Nephron (organoid): ENCODE results near the gene GATA6.
"Not testable (repeated sequence)": the region's sequence is repeated elsewhere in the genome, so short reads cannot be mapped to it uniquely, and the experiment has no call there.

ENCODE experiments used
- H3K27ac Mint-ChIP-seq, 3 experiments: 2 replicates each; pipeline ENCODE4 v1.8.0; 2020; ENCODE audit warnings: mixed read lengths in 3 of 3, mild to moderate bottlenecking in 2 of 3, moderate library complexity in 1 of 3
- H3K27me3 Mint-ChIP-seq: 2 replicates; pipeline ENCODE4 v1.8.0; 2021; ENCODE audit warnings: low read depth, mild to moderate bottlenecking, moderate library complexity, mixed read lengths
- H3K36me3 Mint-ChIP-seq: 2 replicates; pipeline ENCODE4 v1.8.0; 2020; ENCODE audit warnings: low read depth, mixed read lengths
- H3K4me1 Mint-ChIP-seq: 2 replicates; pipeline ENCODE4 v1.8.0; 2020; ENCODE audit warnings: mixed read lengths
- H3K4me3 Mint-ChIP-seq, 3 experiments: 2 replicates each; pipeline ENCODE4 v1.8.0; 2020; ENCODE audit warnings: mild to moderate bottlenecking in 3 of 3, mixed read lengths in 3 of 3, moderate library complexity in 2 of 3
- H3K9me3 Mint-ChIP-seq: 2 replicates; pipeline ENCODE4 v1.8.0; 2020; ENCODE audit warnings: mixed read lengths
- TF ChIP-seq, protein P1 (sequence below), 3 experiments: fragments of 200-600 bp; sonication (generic); IDR thresholded peaks; one replicate each; pipeline ENCODE4 v1.5.0; 2021; ENCODE audit warnings: antibody characterized with exemption in 3 of 3; ENCODE audit not compliant: unreplicated experiment in 3 of 3

The GATA6 gene

DNA sequence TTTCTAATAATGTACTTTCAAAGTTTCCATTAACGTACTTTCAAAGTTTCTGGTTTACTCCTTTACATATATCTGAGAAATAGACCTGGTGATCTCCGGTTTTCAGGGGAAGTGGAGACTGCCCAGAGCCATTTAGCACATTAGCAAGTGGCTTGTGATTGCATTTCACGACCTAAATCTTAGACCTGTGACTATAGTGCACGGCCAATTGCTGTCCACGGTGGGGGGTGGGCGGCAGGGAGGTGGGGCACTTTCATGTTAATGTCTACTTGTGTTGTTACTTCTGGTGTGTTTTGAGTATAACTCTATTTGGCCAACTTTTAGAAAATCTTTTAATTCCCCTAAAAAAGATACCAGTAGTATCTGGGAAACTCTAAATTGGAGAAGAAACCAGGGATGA lies 11.3 kb downstream of the GATA6 start:
- H3K36me3 Mint-ChIP-seq, result peaks cover 38% of the 10 kb centered on the region
- TF ChIP-seq, protein P1, sequence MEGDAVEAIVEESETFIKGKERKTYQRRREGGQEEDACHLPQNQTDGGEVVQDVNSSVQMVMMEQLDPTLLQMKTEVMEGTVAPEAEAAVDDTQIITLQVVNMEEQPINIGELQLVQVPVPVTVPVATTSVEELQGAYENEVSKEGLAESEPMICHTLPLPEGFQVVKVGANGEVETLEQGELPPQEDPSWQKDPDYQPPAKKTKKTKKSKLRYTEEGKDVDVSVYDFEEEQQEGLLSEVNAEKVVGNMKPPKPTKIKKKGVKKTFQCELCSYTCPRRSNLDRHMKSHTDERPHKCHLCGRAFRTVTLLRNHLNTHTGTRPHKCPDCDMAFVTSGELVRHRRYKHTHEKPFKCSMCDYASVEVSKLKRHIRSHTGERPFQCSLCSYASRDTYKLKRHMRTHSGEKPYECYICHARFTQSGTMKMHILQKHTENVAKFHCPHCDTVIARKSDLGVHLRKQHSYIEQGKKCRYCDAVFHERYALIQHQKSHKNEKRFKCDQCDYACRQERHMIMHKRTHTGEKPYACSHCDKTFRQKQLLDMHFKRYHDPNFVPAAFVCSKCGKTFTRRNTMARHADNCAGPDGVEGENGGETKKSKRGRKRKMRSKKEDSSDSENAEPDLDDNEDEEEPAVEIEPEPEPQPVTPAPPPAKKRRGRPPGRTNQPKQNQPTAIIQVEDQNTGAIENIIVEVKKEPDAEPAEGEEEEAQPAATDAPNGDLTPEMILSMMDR (IDR thresholded peaks at IDR 0.05; ENCODE audit: unreplicated experiment in 3 of 3), result no peak
- peaks cover 29% of the 10 kb centered on the region for H3K4me1 Mint-ChIP-seq
- peak overlapping the region in 1 of 3 experiments; percentile 28 for H3K27ac Mint-ChIP-seq
- peaks cover 77% of the 10 kb centered on the region for H3K27me3 Mint-ChIP-seq
- H3K9me3 Mint-ChIP-seq, result no peaks in the 10 kb centered on the region
- H3K4me3 Mint-ChIP-seq, result no peak overlapping the region

DNA sequence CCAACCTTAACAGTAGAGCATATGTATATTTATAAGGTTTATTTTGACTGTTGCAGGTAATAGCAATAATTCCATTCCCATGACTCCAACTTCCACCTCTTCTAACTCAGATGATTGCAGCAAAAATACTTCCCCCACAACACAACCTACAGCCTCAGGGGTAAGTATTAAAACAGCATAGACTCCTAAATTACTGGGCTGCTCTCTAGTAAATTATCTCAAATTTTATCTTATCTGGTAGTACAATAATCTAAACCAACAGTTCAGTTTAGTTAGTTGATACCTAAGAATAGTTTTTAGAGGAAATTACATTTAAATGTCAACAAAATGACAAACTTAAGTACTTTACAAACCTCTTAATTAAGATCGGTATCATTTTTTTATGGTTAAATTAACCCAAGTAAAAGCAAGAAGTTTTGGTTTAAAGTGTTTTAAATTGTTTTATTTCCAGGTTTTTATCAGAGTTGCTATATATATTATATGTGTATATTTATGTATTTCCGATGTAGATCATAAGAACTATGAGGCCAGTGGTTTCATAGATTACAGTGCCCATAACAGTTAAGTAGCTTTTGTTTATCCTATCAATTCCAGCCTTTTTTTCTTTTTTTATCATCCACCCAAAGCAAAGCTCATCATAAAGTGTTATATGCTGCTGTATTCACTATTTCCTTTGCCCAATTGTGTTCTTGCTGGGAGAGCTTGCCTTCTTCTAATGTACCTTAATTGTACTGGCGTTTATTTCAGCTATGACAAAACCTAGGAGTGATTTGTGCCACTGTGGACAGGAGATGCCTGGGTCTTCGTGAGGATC lies 13.7 kb downstream of the GATA6 start:
- no peaks in the 10 kb centered on the region for H3K9me3 Mint-ChIP-seq
- H3K4me3 Mint-ChIP-seq, result no peak overlapping the region
- H3K4me1 Mint-ChIP-seq, result peaks cover 22% of the 10 kb centered on the region
- no peak overlapping the region for H3K27ac Mint-ChIP-seq
- H3K27me3 Mint-ChIP-seq, result peaks cover 64% of the 10 kb centered on the region
- H3K36me3 Mint-ChIP-seq, result peaks cover 31% of the 10 kb centered on the region
- TF ChIP-seq, protein P1 (IDR thresholded peaks at IDR 0.05; ENCODE audit: unreplicated experiment in 3 of 3), result no peak

DNA sequence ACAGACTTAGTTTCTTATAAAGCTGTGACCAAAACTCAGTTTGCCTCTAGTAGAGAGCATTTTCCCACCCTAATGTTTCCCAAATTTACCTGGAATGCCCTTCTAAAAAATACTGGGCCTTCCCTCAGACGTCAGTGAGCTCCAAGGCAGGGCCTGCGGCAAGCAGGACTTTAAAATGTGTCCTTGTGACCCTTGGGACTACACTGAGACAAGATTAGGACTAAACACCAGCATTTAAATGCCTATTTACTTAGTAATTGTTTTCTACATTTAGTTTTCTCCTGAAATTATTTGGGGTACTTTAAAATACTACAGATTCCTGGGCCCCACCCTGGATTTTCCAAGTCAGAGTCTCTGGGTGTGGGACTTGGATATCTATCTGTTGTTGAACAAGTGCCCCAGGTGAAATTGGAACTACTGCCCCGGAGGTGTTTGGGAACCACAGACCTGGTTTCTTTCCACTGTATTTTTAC lies 14.3 kb downstream of the GATA6 start:
- Mint-ChIP-seq H3K27me3 (peaks cover 57% of the 10 kb centered on the region), H3K36me3 (peaks cover 29% of the 10 kb centered on the region), H3K4me3 (no peak overlapping the region), H3K4me1 (peaks cover 25% of the 10 kb centered on the region), H3K27ac (no peak overlapping the region), H3K9me3 (no peaks in the 10 kb centered on the region)
- TF ChIP-seq, protein P1 (IDR thresholded peaks at IDR 0.05; ENCODE audit: unreplicated experiment in 3 of 3), result no peak

DNA sequence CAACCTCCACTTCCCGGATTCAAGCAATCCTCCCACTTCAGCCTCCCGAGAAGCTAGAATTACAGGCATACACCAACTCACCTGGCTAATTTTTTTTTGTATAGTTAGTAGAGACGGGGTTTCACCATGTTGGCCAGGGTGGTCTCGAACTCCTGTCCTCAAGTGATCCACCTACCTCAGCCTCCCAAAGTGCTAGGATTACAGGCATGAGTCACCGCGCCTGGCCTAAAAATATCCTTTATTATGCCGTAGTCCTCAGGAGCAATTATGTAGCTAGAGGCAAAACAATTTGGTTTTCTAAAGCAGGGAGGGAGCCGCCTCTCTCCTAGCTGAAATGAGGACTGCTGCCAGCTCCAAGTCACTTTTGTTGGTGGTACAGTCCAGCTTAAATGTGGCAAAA lies 15.2 kb downstream of the GATA6 start:
- peaks cover 31% of the 10 kb centered on the region for H3K4me1 Mint-ChIP-seq
- H3K4me3 Mint-ChIP-seq, H3K9me3 Mint-ChIP-seq, H3K27ac Mint-ChIP-seq: not testable (repeated sequence)
- peaks cover 53% of the 10 kb centered on the region for H3K27me3 Mint-ChIP-seq
- H3K36me3 Mint-ChIP-seq, result peaks cover 29% of the 10 kb centered on the region

DNA sequence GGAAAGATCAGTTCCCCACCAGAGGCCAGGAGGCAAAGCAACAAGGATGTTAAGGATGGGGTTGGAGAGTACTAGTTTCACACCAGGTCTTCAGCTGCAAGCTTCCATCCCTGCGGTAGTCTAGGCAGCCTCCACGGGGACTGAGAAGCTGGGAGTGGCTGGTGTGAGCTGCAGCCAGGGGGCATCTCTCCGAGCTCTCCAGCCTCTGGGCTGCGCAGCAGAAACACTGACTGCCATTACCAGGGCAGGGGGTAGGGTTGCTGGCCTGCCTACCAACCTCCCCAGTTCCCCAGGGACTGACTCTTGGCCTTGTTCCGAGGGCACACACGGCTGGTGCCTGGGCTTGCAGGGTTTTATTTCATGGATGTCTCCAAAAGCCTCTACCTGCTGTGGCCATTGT lies 15.9 kb downstream of the GATA6 start:
- H3K4me3 Mint-ChIP-seq, result no peak overlapping the region
- no peaks in the 10 kb centered on the region for H3K9me3 Mint-ChIP-seq
- TF ChIP-seq, protein P1 (IDR thresholded peaks at IDR 0.05; ENCODE audit: unreplicated experiment in 3 of 3), result no peak
- H3K36me3 Mint-ChIP-seq, result peaks cover 29% of the 10 kb centered on the region
- no peak overlapping the region for H3K27ac Mint-ChIP-seq
- H3K4me1 Mint-ChIP-seq, result peaks cover 26% of the 10 kb centered on the region
- peaks cover 48% of the 10 kb centered on the region for H3K27me3 Mint-ChIP-seq

DNA sequence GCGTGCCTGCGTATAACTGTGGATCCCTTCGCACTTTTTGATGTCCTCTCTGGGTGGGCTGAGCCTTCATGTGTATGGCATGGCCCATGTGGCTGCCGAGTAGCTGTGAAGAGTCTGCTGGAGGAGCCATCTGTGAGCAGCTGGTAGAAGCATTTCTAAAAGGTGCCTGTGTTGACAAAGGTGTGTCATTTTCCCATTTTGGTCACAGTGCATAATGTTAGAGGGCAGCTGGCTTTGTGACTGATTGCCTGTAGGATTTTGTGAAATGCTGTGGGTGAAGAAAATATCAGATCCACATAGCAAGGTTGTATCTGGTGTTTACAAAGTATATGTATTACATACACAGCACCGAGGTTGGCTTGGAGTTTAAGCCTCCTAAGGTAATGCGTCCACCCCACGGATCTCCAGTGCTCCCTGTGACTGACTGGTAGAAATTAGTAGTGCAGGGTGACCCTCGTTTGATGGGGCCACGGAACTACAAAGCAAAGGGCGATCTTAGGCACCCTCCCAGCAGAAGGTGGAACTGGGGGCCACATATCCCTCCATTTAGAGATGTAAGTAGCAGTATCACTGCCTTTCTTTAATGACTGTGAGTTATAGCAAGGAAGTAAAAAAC lies 16.5 kb downstream of the GATA6 start:
- TF ChIP-seq, protein P1 (IDR thresholded peaks at IDR 0.05; ENCODE audit: unreplicated experiment in 3 of 3), result no peak
- Mint-ChIP-seq H3K9me3 (no peaks in the 10 kb centered on the region), H3K4me1 (peaks cover 30% of the 10 kb centered on the region), H3K27ac (peak overlapping the region in 2 of 3 experiments; percentile 52 to 70), H3K27me3 (peaks cover 42% of the 10 kb centered on the region), H3K4me3 (no peak overlapping the region), H3K36me3 (peaks cover 29% of the 10 kb centered on the region)
